Left renal pelvis (tissue), 4 donors: ENCODE measurements around the gene RNF217. TPM values are rescaled to one million over a fixed set of nuclear protein-coding genes. Genes with fewer than 3 reads are reported as not detected.
A peak's percentile ranks its signal among the peaks of the same experiment; 100 is the strongest.

Experiments used
- DNase-seq, 4 donors: peaks; one replicate each; pipeline ENCODE4 v3.0.0-alpha.2; 2013; ENCODE audit warnings: low read depth in 4 of 4, low spot score in 3 of 4
- polyA plus RNA-seq, 4 donors: library from polyadenylated mRNA; unstranded; fragments of 120-200 nt; gene quantifications; one replicate each; pipeline ENCODE4 v1.2.1, GENCODE V29; 2013; ENCODE audit not compliant: insufficient read length in 4 of 4

RNF217 gene
- polyA plus RNA-seq, 4 donors: 14.8 to 18.4 (median 15.8) TPM

- DNase-seq: no peak
These were observed 124.5 kb downstream of the RNF217 start for GRCh38 chr6:125086716-125087115.

- DNase-seq: no peak
These were observed 126.7 kb downstream of the RNF217 start for GRCh38 chr6:125088963-125089362.

GRCh38 chr6:125094563-125094962, 132.3 kb downstream of the RNF217 start:
- DNase-seq: no peak

- DNase-seq: no peak
These were observed 133.5 kb downstream of the RNF217 start for GRCh38 chr6:125095580-125096301.

GRCh38 chr6:125097186-125097585, 134.9 kb downstream of the RNF217 start:
- no peak for DNase-seq

- DNase-seq: no peak
These were observed 136.0 kb downstream of the RNF217 start for GRCh38 chr6:125098253-125098652.

GRCh38 chr6:125099211-125100073, 137.2 kb downstream of the RNF217 start:
- peak; percentile 14 to 48 (median 28) for DNase-seq

- DNase-seq: no peak
These were observed 137.9 kb downstream of the RNF217 start for GRCh38 chr6:125100074-125100652.

GRCh38 chr6:125101128-125101527, 138.9 kb downstream of the RNF217 start:
- DNase-seq: no peak

- DNase-seq: no peak
These were observed 139.4 kb downstream of the RNF217 start for GRCh38 chr6:125101631-125102030.

GRCh38 chr6:125102411-125102810, 140.2 kb downstream of the RNF217 start:
- DNase-seq: no peak

GRCh38 chr6:125102891-125103290, 140.7 kb downstream of the RNF217 start:
- no peak for DNase-seq

- DNase-seq: no peak
These were observed 142.2 kb downstream of the RNF217 start for GRCh38 chr6:125104425-125104824.

GRCh38 chr6:125107048-125107447, 144.8 kb downstream of the RNF217 start:
- no peak for DNase-seq

- no peak for DNase-seq
These were observed 145.7 kb downstream of the RNF217 start for GRCh38 chr6:125107896-125108295.

- no peak for DNase-seq
These were observed 147.8 kb downstream of the RNF217 start for GRCh38 chr6:125110056-125110455.

GRCh38 chr6:125111219-125111983, 149.2 kb downstream of the RNF217 start:
- no peak for DNase-seq

- no peak for DNase-seq
These were observed 150.7 kb downstream of the RNF217 start for GRCh38 chr6:125112934-125113333.

GRCh38 chr6:125114248-125114858, 152.1 kb downstream of the RNF217 start:
- DNase-seq: peak in 2 of 4 donors; percentile 22 to 30

- DNase-seq: no peak
These were observed 153.9 kb downstream of the RNF217 start for GRCh38 chr6:125116170-125116569.
